Measurements from ENCODE around the gene CCL4L2. TPM values are rescaled to one million over a fixed set of nuclear protein-coding genes. Genes with fewer than 3 reads are reported as not detected.
"Not testable (repeated sequence)": the region's sequence is repeated elsewhere in the genome, so short reads cannot be mapped to it uniquely, and the experiment has no call there.

CCL4L2 gene
- total RNA-seq, 1 experiment from 2014 or later: not detected

- no peak for DNase-seq (ENCODE audit: low spot score)
These were observed 15.3 kb upstream of the CCL4L2 start for GRCh38 chr17:36195434-36196130.

DNA sequence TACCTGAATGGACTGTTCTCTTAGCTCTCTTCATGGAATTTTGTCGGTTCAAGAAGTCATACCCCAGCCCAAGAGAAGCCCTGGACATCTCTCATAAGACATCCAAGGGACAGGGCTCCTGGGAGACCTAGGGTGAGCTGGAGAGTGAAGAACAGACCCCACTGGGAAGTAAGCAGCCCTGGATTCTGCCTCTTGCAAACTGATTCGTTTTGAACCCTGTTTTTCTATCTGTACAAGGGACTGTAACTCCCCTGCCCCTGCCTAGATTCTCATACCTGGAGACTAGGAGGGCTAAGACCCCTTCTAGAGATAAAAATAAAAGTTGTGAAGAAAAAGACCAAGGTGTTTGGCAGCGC, 14.8 kb upstream of the CCL4L2 start:
- no peak for DNase-seq (ENCODE audit: low spot score)

DNA sequence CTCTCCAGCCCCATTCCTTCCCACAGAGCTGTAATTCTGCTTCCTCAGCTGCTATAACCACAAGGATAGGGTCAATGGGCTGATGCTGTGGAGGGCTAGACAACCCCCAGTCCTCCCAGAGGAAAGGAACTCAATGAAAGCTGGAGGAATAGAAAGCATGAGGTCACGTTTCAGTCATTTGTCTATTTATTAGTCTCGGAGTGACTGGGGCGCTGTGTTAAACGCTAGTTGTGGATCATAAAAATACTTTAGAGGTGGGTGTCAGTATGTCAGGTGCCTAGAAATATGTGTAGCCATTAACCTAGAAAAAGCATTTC, 13.5 kb upstream of the CCL4L2 start:
- no peak for DNase-seq (ENCODE audit: low spot score)

GRCh38 chr17:36198831-36199465, 11.9 kb upstream of the CCL4L2 start:
- DNase-seq (ENCODE audit: low spot score): no peak

DNA sequence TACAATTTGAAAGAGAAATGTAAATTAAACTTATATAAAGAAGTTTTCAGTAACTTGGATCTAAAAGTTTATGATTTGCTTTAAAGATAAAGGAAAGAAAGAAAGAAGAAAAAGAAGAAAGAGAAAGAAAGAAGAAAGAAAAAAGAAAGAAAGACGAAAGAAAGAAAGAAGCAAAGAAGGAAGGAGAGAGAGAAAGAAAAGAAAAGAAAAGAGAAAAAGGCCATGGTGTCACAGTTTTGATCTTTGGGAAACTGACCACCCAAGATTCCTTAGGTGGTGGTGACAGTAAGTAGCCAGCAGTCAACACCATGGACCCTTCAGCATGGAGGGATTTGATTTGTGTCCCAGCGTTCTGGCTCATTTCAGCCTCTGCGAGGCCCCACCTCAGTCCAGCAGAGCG, 9.8 kb upstream of the CCL4L2 start:
- DNase-seq (ENCODE audit: low spot score): not testable (repeated sequence)

GRCh38 chr17:36201506-36201905, 9.4 kb upstream of the CCL4L2 start:
- DNase-seq (ENCODE audit: low spot score): not testable (repeated sequence)

- no peak for DNase-seq (ENCODE audit: low spot score)
These were observed 7.5 kb upstream of the CCL4L2 start for GRCh38 chr17:36203335-36203734.

- DNase-seq (ENCODE audit: low spot score): no peak
These were observed 6.0 kb upstream of the CCL4L2 start for GRCh38 chr17:36204724-36205500.

GRCh38 chr17:36205637-36206485, 5.0 kb upstream of the CCL4L2 start:
- no peak for DNase-seq (ENCODE audit: low spot score)

GRCh38 chr17:36206486-36206821, 4.4 kb upstream of the CCL4L2 start:
- DNase-seq (ENCODE audit: low spot score): not testable (repeated sequence)

DNA sequence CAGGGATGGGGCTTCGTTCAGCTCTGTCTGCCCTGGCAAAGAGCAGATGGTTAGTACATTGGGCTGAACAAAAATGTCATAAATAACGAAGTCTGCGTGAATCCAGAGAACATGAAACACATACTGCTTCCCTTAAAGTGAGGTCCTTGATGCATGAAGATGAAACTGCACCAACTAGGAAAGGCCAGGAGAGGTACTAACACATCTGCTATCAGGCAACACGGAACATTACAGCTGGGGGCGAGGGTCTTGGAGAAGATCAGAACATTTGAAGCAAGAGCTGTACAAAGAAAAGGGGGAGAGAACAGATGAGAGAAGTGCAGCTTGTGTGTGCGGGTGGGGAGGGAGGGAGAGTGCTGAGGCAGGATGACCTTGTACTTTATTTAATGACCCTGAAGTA, 3.5 kb upstream of the CCL4L2 start:
- not testable (repeated sequence) for DNase-seq (ENCODE audit: low spot score)

DNA sequence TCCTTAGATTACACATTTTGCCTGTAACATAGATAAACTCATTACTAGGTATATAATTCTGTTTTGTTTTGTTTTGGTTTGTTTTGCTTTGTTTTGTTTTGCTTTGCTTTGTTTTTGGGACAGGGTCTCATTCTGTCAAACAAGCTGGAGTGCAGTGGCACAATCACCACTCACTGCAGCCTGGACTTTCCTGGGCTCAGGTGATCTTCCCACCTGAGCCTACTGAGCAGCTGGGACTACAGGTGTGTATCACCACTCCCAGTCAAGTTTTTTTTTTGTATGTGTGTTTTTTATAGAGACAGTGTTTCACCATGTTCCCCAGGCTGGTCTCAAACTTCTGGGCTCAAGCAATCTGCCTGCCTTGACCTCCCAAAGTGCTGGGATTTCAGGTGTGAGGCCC, 1.3 kb upstream of the CCL4L2 start:
- DNase-seq (ENCODE audit: low spot score): no peak

DNA sequence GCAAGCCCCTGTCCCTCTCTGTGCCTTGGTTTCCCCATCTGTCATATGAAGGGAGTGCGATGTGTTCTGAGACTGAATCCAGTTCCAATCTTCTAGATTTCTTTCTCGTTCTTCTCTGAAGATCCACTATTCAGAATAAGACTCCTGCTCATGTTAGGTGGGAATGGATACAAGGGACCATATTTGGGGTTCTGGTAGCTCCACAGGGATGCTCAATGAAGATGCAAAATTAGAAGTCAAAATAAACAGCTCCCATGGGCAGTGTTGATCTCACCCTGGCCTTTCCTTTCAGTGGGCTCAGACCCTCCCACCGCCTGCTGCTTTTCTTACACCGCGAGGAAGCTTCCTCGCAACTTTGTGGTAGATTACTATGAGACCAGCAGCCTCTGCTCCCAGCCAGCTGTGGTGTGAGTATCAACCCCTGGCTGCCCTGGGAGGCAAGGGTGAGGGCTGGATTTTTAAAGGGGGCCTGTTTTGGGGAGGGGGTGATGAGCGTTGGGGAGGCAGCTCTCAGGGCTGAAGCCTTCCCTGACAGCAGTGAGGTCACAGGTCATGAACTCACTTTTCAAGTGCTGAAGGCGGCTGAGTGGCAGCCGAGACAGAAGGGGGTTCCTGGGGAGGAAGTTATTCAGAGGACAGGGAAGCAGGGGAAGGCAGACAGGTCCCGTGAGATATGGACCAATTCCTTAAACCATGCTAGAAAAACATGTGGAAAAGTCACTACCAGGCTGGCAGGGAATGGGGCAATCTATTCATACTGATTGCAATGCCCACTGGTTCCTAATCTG, 815 bp downstream of the CCL4L2 start:
- DNase-seq (ENCODE audit: low spot score): not testable (repeated sequence)

DNA sequence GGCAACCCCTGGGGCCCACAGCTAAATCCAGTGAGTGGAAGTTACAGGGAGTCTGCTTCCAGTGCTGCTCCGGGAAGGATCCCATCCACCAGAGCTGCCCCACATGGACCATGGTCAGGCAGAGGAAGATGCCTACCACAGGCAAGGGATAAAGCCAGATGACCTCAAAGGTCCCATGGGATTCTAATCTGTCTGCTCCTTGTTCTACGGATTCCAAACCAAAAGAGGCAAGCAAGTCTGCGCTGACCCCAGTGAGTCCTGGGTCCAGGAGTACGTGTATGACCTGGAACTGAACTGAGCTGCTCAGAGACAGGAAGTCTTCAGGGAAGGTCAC, 1.4 kb downstream of the CCL4L2 start:
- no peak for DNase-seq (ENCODE audit: low spot score)

DNA sequence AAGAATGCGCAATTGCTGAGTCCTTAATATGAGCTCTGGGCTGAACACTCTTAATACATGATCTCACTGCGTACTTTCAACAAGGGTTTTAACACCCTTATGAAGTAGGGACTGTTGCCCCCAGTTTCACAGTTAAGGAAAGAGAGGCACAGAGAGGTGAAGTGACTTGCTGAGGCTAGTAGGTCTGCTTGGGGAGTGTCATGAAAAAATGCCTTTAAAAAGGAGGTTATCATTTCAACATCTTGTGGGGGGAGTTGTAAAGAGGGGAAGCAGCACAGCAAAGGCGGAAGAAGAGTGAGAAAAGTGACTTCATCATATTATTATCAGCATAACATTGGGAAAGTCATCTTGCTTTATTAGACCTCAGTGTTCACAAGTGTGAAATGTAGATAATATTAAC, 2.1 kb downstream of the CCL4L2 start:
- DNase-seq (ENCODE audit: low spot score): no peak

GRCh38 chr17:36213695-36214094, 2.8 kb downstream of the CCL4L2 start:
- no peak for DNase-seq (ENCODE audit: low spot score)

- DNase-seq (ENCODE audit: low spot score): no peak
These were observed 4.1 kb downstream of the CCL4L2 start for GRCh38 chr17:36214918-36215317.

DNA sequence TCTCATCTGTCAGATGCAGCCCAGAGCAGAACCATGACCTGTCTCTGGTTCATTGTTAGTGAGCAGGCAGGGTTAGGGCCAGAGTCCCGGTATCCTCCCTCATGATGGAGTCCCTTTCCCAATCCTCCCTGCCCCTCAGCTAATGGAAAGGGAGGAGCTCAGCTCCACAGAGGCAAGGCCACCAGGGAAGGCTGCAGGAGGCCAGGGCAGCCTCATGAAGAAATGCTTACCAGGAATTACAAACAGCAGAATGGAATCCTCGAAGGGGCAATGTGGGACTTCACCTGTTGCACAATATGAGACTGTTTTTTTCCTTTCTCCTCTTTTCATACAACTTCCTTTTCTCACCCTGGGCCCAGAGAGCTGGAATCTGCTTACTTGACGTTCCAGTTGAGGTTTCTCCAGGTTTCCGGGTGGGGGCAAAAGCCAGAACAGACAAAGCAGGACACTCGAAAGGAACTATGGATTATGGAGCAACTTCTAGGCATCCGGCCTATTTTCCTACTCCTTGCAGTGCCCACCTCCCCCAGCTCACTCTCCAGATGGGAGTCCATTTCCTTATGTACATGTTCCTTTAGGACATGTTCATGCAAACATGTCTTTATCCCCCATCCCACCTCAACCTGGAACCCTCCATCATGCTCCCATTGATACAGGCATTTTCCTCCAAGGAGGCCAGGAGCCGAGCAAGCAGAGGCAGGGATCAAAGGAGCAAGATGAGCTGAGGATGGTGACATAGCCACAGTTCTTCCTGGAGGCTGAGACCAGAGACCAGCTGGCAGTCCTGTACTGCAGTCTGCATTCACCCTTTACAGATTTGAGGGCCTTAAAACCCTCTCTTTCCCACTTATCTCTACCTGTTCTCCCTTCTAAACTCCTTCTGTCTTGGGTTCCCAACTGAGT, 4.8 kb downstream of the CCL4L2 start:
- DNase-seq (ENCODE audit: low spot score): not testable (repeated sequence)

DNA sequence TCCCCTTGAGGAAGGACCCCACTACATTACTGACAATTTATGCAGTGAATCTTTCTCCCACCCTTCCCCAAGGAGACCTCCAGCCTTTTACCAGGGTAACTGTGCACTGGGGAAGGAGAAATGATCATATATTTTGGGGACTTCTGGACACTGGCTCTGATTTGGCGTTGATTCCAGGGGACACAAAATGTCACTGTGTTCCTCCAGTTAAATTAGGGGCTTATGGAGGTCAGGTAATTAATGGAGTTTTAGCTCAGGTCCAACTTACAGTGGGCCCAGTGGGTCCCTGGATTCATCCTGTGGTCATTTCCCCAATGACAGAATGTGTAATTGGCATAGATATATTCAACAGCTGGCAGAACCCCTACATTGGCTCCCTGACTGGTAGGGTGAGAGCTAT, 8.7 kb downstream of the CCL4L2 start:
- DNase-seq (ENCODE audit: low spot score): not testable (repeated sequence)

- DNase-seq (ENCODE audit: low spot score): not testable (repeated sequence)
These were observed 10.1 kb downstream of the CCL4L2 start for GRCh38 chr17:36220737-36221580.
